Nephron (organoid): ENCODE data around the gene CDH4.

Experiments used
- H3K27ac Mint-ChIP-seq, 3 experiments: 2 replicates each; pipeline ENCODE4 v1.8.0; 2020; ENCODE audit warnings: mixed read lengths in 3 of 3, mild to moderate bottlenecking in 2 of 3, moderate library complexity in 1 of 3
- H3K27me3 Mint-ChIP-seq: 2 replicates; pipeline ENCODE4 v1.8.0; 2021; ENCODE audit warnings: low read depth, mild to moderate bottlenecking, moderate library complexity, mixed read lengths
- H3K36me3 Mint-ChIP-seq: 2 replicates; pipeline ENCODE4 v1.8.0; 2020; ENCODE audit warnings: low read depth, mixed read lengths
- H3K4me1 Mint-ChIP-seq: 2 replicates; pipeline ENCODE4 v1.8.0; 2020; ENCODE audit warnings: mixed read lengths
- H3K4me3 Mint-ChIP-seq, 3 experiments: 2 replicates each; pipeline ENCODE4 v1.8.0; 2020; ENCODE audit warnings: mild to moderate bottlenecking in 3 of 3, mixed read lengths in 3 of 3, moderate library complexity in 2 of 3
- H3K9me3 Mint-ChIP-seq: 2 replicates; pipeline ENCODE4 v1.8.0; 2020; ENCODE audit warnings: mixed read lengths
- TF ChIP-seq, protein P1 (sequence below), 3 experiments: fragments of 200-600 bp; sonication (generic); IDR thresholded peaks; one replicate each; pipeline ENCODE4 v1.5.0; 2021; ENCODE audit warnings: antibody characterized with exemption in 3 of 3; ENCODE audit not compliant: unreplicated experiment in 3 of 3

Gene CDH4

DNA sequence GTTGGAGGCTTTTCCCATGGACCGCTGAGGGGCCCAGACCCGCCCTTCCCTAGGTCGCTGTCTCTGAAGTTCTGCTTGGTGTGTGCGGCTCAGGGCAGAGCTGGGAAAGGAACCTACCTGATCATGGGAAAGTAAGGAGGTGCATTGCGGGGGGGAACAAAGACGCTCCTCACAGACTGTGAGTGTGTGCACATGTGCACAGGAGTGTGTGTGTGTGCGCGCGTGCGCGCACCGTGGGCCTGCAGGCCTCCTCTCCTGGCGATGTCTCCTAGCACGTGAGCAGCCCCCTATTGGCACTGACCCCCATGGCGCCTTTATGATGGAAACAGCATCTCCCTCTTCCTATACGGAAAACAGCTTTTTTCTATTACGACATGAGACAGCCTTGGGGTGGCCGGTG lies 589.5 kb downstream of the CDH4 start:
- Mint-ChIP-seq H3K9me3 (peaks cover 3% of the 10 kb centered on the region), H3K36me3 (peaks cover 3% of the 10 kb centered on the region), H3K4me1 (peaks cover 6% of the 10 kb centered on the region), H3K27me3 (peaks cover 14% of the 10 kb centered on the region), H3K27ac (no peak overlapping the region), H3K4me3 (no peak overlapping the region)
- TF ChIP-seq, protein P1, sequence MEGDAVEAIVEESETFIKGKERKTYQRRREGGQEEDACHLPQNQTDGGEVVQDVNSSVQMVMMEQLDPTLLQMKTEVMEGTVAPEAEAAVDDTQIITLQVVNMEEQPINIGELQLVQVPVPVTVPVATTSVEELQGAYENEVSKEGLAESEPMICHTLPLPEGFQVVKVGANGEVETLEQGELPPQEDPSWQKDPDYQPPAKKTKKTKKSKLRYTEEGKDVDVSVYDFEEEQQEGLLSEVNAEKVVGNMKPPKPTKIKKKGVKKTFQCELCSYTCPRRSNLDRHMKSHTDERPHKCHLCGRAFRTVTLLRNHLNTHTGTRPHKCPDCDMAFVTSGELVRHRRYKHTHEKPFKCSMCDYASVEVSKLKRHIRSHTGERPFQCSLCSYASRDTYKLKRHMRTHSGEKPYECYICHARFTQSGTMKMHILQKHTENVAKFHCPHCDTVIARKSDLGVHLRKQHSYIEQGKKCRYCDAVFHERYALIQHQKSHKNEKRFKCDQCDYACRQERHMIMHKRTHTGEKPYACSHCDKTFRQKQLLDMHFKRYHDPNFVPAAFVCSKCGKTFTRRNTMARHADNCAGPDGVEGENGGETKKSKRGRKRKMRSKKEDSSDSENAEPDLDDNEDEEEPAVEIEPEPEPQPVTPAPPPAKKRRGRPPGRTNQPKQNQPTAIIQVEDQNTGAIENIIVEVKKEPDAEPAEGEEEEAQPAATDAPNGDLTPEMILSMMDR (IDR thresholded peaks at IDR 0.05; ENCODE audit: unreplicated experiment in 3 of 3), result no peak

GRCh38 chr20:61841966-61842365 lies 589.9 kb downstream of the CDH4 start:
- TF ChIP-seq, protein P1 (IDR thresholded peaks at IDR 0.05; ENCODE audit: unreplicated experiment in 3 of 3), result no peak
- Mint-ChIP-seq H3K4me3 (no peak overlapping the region), H3K36me3 (peaks cover 3% of the 10 kb centered on the region), H3K9me3 (peaks cover 3% of the 10 kb centered on the region), H3K4me1 (peaks cover 6% of the 10 kb centered on the region), H3K27ac (no peak overlapping the region), H3K27me3 (peaks cover 14% of the 10 kb centered on the region)

DNA sequence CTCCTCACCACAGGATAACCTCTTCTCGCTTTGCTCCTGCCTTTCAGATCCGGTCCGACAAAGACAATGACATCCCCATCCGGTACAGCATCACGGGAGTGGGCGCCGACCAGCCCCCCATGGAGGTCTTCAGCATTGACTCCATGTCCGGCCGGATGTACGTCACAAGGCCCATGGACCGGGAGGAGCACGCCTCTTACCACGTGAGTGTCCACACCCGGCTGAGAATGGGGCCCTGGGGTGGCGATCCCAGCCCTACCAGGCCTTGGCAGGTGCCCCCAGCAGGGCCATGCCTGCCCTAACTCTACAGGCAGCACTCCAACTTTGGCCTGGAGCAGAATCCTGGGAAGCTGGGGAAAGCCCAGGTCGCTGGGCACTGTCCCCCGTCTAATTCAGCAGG lies 592.6 kb downstream of the CDH4 start:
- H3K4me3 Mint-ChIP-seq, result no peak overlapping the region
- peaks cover 5% of the 10 kb centered on the region for H3K9me3 Mint-ChIP-seq
- peaks cover 6% of the 10 kb centered on the region for H3K4me1 Mint-ChIP-seq
- H3K27me3 Mint-ChIP-seq, result peaks cover 27% of the 10 kb centered on the region
- no peak overlapping the region for H3K27ac Mint-ChIP-seq
- TF ChIP-seq, protein P1 (IDR thresholded peaks at IDR 0.05; ENCODE audit: unreplicated experiment in 3 of 3), result no peak
- H3K36me3 Mint-ChIP-seq, result peaks cover 3% of the 10 kb centered on the region

DNA sequence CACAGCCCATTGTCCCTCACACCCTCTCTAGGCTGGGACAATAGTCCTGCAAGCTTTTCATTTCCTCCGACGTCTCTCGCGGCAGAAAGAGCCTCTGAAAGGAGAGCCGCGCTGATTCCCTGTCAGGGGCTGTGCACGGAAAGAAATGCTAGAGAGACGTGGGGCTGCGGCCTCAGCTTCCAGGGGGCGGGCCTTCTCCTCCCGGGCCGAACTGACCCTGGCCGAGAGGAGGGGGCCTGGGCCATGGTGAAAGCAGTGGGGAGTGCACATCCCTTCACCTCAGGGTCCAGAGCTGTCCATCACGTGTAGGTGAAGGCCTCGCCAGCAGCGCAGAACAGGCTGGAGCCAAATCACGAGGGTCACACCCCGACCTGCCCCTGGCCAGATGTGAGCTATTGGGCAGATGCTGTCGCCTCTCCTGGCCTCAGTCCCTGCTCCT lies 593.2 kb downstream of the CDH4 start:
- no peak overlapping the region for H3K4me3 Mint-ChIP-seq
- H3K27ac Mint-ChIP-seq, result no peak overlapping the region
- H3K9me3 Mint-ChIP-seq, result peaks cover 5% of the 10 kb centered on the region
- peaks cover 4% of the 10 kb centered on the region for H3K4me1 Mint-ChIP-seq
- peaks cover 3% of the 10 kb centered on the region for H3K36me3 Mint-ChIP-seq
- peaks cover 29% of the 10 kb centered on the region for H3K27me3 Mint-ChIP-seq
- TF ChIP-seq, protein P1 (IDR thresholded peaks at IDR 0.05; ENCODE audit: unreplicated experiment in 3 of 3), result no peak

DNA sequence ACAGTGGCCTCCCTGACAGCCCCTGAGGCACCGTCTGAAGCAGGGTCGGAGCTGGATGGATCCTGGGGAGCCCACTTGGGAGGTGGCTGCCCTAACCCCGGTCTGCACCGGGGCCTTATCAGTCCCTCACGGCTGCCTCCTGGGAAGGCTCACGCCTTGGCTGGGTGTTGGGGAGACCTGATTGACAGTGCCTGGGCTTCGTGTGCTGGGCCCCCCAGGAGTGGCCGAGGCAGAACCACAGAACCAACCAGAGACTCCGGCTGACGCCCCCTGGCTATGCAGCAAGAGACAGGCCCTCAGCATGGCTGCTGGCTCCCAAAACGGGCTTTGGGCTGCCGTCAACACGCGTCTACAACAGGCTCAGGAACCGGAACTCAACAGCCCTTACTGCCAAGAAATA lies 594.0 kb downstream of the CDH4 start:
- peaks cover 1% of the 10 kb centered on the region for H3K4me1 Mint-ChIP-seq
- H3K27ac Mint-ChIP-seq, result no peak overlapping the region
- peaks cover 3% of the 10 kb centered on the region for H3K36me3 Mint-ChIP-seq
- TF ChIP-seq, protein P1 (IDR thresholded peaks at IDR 0.05; ENCODE audit: unreplicated experiment in 3 of 3), result no peak
- peaks cover 33% of the 10 kb centered on the region for H3K27me3 Mint-ChIP-seq
- H3K4me3 Mint-ChIP-seq, result no peak overlapping the region
- peaks cover 5% of the 10 kb centered on the region for H3K9me3 Mint-ChIP-seq

- peaks cover 5% of the 10 kb centered on the region for H3K9me3 Mint-ChIP-seq
- peaks cover 3% of the 10 kb centered on the region for H3K36me3 Mint-ChIP-seq
- peaks cover 4% of the 10 kb centered on the region for H3K4me1 Mint-ChIP-seq
- no peak overlapping the region for H3K4me3 Mint-ChIP-seq
- TF ChIP-seq, protein P1 (IDR thresholded peaks at IDR 0.05; ENCODE audit: unreplicated experiment in 3 of 3), result no peak
- no peak overlapping the region for H3K27ac Mint-ChIP-seq
- H3K27me3 Mint-ChIP-seq, result peaks cover 35% of the 10 kb centered on the region
Observed at GRCh38 chr20:61846741-61847419, 594.8 kb downstream of the CDH4 start.
